ENCODE measurements around the gene TMEM208.

TMEM208 gene

GRCh38 chr16:67191995-67192681, 34.8 kb upstream of the TMEM208 start, which contains the start of gene E2F4:
E2F4 (plus strand) TSS chr16:67192155; CDS start chr16:67192228, 73 bp downstream.
- DNase-seq: peak; percentile 87

GRCh38 chr16:67192781-67193361, 34.1 kb upstream of the TMEM208 start:
- no peak for DNase-seq

- DNase-seq: no peak
These were observed 33.4 kb upstream of the TMEM208 start for GRCh38 chr16:67193536-67193935.

- no peak for DNase-seq
These were observed 32.7 kb upstream of the TMEM208 start for GRCh38 chr16:67194260-67194659.

- no peak for DNase-seq
These were observed 31.3 kb upstream of the TMEM208 start for GRCh38 chr16:67195676-67196075.

GRCh38 chr16:67196881-67197280, 30.0 kb upstream of the TMEM208 start:
- no peak for DNase-seq

- DNase-seq: no peak
These were observed 29.2 kb upstream of the TMEM208 start for GRCh38 chr16:67197704-67198103.

GRCh38 chr16:67198238-67198734, 28.6 kb upstream of the TMEM208 start:
- no peak for DNase-seq

GRCh38 chr16:67199011-67199807, 27.7 kb upstream of the TMEM208 start, which contains the start of gene ELMO3:
ELMO3 (plus strand) TSS chr16:67199131; CDS start chr16:67199327, 196 bp downstream.
- no peak for DNase-seq

GRCh38 chr16:67199808-67200198, 27.1 kb upstream of the TMEM208 start:
- no peak for DNase-seq

- DNase-seq: no peak
These were observed 26.4 kb upstream of the TMEM208 start for GRCh38 chr16:67200491-67200890.

GRCh38 chr16:67201411-67202345, 25.3 kb upstream of the TMEM208 start:
- DNase-seq: no peak

- no peak for DNase-seq
These were observed 24.5 kb upstream of the TMEM208 start for GRCh38 chr16:67202426-67202825.

GRCh38 chr16:67202956-67203493, 23.9 kb upstream of the TMEM208 start:
- DNase-seq: no peak

GRCh38 chr16:67204076-67204475, 22.9 kb upstream of the TMEM208 start:
- no peak for DNase-seq

- no peak for DNase-seq
These were observed 20.6 kb upstream of the TMEM208 start for GRCh38 chr16:67206129-67206837.

- no peak for DNase-seq
These were observed 20.1 kb upstream of the TMEM208 start for GRCh38 chr16:67206838-67207248.

GRCh38 chr16:67207249-67208091, 19.5 kb upstream of the TMEM208 start:
- DNase-seq: no peak

- DNase-seq: no peak
These were observed 18.6 kb upstream of the TMEM208 start for GRCh38 chr16:67208154-67208896.

GRCh38 chr16:67209565-67209964, 17.4 kb upstream of the TMEM208 start:
- no peak for DNase-seq

Measured in COR-L47 (cell line).